ENCODE data around the gene GRK5.

DNA sequence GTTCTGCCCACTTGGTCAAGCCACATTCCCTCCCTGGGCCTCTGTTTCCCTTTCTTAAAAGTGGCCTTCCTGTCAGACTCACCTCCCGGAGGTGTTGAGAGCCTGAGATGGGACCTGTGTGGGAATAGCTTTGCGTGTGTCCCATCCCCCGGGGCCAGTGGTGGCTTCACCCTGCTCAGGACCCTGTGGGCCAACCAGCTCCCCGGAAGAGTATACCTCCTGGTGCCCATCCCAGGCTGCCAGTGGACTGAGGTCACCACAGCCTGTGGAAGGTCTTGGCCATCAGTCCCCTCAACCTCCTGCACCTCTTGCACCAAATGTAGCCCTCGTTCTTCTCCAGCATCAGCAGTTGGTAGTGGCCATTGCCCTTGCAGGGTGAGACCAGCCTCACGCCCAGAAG, 190.0 kb downstream of the GRK5 start:
- TF ChIP-seq, protein P1, sequence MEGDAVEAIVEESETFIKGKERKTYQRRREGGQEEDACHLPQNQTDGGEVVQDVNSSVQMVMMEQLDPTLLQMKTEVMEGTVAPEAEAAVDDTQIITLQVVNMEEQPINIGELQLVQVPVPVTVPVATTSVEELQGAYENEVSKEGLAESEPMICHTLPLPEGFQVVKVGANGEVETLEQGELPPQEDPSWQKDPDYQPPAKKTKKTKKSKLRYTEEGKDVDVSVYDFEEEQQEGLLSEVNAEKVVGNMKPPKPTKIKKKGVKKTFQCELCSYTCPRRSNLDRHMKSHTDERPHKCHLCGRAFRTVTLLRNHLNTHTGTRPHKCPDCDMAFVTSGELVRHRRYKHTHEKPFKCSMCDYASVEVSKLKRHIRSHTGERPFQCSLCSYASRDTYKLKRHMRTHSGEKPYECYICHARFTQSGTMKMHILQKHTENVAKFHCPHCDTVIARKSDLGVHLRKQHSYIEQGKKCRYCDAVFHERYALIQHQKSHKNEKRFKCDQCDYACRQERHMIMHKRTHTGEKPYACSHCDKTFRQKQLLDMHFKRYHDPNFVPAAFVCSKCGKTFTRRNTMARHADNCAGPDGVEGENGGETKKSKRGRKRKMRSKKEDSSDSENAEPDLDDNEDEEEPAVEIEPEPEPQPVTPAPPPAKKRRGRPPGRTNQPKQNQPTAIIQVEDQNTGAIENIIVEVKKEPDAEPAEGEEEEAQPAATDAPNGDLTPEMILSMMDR (IDR thresholded peaks at IDR 0.05): no peak
- TF ChIP-seq ZFX (IDR thresholded peaks at IDR 0.05; ENCODE audit: borderline replicate concordance): no peak
